Loucy (cell line): ENCODE results near the gene RAPGEF5.

ENCODE experiments used
- EZH2phosphoT487 ChIP-seq: fragments of 200-600 bp; IDR thresholded peaks from 2 replicates; pipeline ENCODE4 v1.6.1; 2018; ENCODE audit warnings: antibody characterized with exemption, mild to moderate bottlenecking, moderate library complexity, borderline replicate concordance
- TF ChIP-seq, protein P1 (sequence below): fragments of 200-600 bp; sonication (generic); conservative IDR thresholded peaks from 2 replicates; pipeline ENCODE4 v1.5.1; 2014; ENCODE audit warnings: mild to moderate bottlenecking, antibody characterized with exemption, low read length

GRCh38 chr7:22124941-22125340 lies 232.0 kb downstream of the RAPGEF5 start:
- TF ChIP-seq, protein P1, sequence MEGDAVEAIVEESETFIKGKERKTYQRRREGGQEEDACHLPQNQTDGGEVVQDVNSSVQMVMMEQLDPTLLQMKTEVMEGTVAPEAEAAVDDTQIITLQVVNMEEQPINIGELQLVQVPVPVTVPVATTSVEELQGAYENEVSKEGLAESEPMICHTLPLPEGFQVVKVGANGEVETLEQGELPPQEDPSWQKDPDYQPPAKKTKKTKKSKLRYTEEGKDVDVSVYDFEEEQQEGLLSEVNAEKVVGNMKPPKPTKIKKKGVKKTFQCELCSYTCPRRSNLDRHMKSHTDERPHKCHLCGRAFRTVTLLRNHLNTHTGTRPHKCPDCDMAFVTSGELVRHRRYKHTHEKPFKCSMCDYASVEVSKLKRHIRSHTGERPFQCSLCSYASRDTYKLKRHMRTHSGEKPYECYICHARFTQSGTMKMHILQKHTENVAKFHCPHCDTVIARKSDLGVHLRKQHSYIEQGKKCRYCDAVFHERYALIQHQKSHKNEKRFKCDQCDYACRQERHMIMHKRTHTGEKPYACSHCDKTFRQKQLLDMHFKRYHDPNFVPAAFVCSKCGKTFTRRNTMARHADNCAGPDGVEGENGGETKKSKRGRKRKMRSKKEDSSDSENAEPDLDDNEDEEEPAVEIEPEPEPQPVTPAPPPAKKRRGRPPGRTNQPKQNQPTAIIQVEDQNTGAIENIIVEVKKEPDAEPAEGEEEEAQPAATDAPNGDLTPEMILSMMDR: no peak
- TF ChIP-seq EZH2phosphoT487: no peak
